Measurements from ENCODE around the gene ZNF106.

- TF ChIP-seq CTCF (IDR thresholded peaks at IDR 0.05; ENCODE audit: low read depth, low read length, missing input control) (no peak), FOXA1 (IDR thresholded peaks at IDR 0.05) (no peak), ZBTB33 (IDR thresholded peaks at IDR 0.05) (no peak), EGR1 (IDR thresholded peaks at IDR 0.05; ENCODE audit: low read depth in 2 of 2) (no peak), TAF1 (conservative IDR thresholded peaks at IDR 0.05) (no peak), ATF3 (IDR thresholded peaks at IDR 0.05) (no peak), REST (IDR thresholded peaks at IDR 0.05) (no peak), JUND (IDR thresholded peaks at IDR 0.05) (no peak), RXRA (IDR thresholded peaks at IDR 0.05) (no peak)
Observed at GRCh38 chr15:42365921-42366550, 124.9 kb downstream of the ZNF106 start.

Data from liver (tissue), 3 donors.